ENCODE measurements around the gene NRG2. TPM values are rescaled to one million over a fixed set of nuclear protein-coding genes. Genes with fewer than 3 reads are reported as not detected.

The NRG2 gene
- total RNA-seq, 1 donor from 2014 or later: 12.8 TPM

DNA sequence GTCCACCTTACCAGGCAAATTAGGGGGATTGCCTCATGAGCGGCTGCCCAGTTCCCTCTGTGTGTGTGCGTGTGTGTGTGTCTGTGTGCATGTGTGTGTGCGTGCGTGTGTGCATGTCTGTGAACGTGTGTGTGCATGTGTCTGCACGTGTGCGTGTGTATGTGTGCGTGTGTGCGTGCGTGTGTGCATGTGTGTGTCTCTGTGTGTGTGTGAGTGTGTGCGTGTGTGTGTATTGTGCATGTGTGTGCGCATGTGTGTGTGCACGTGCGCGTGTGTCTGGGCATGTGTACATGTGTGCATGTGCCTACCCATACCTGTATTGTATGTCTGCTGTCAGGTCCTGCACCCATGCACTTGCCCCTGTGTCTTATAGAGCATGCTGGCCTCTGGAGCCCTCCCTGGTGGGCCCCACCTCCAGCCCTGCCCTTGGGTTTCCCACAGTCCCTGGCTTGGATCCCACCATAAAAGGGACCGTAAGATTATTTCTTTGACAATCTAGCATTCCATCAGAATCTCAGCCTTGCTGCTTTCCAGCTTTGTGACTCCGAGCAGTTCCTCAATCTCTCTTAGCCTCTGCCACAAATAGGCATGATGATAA is 238.2 kb downstream of the NRG2 start:
- DNase-seq (ENCODE audit: low spot score in 2 of 2): no peak
- Histone ChIP-seq H3K27ac (no peak overlapping the region), H3K4me1 (no peaks in the 10 kb centered on the region), H3K4me3 (no peak overlapping the region), H3K9me3 (no peaks in the 10 kb centered on the region), H3K27me3 (no peaks in the 10 kb centered on the region), H3K36me3 (no peaks in the 10 kb centered on the region)
- no peak for TF ChIP-seq CTCF (IDR thresholded peaks at IDR 0.05)
- intact Hi-C loops (cut with DNase I): no loop called here

- no peak overlapping the region for H3K27ac ChIP-seq
- no peak for TF ChIP-seq CTCF (IDR thresholded peaks at IDR 0.05)
- no peaks in the 10 kb centered on the region for H3K27me3 ChIP-seq
- no peak for DNase-seq (ENCODE audit: low spot score in 2 of 2)
- no peaks in the 10 kb centered on the region for H3K9me3 ChIP-seq
- no peaks in the 10 kb centered on the region for H3K36me3 ChIP-seq
- H3K4me3 ChIP-seq: no peak overlapping the region
- no peaks in the 10 kb centered on the region for H3K4me1 ChIP-seq
- intact Hi-C loops (cut with DNase I): no loop called here
Observed at GRCh38 chr5:139803978-139804377, 239.1 kb downstream of the NRG2 start.

GRCh38 chr5:139799359-139799758 is 243.7 kb downstream of the NRG2 start:
- Histone ChIP-seq H3K27ac (no peak overlapping the region), H3K36me3 (no peaks in the 10 kb centered on the region), H3K9me3 (no peaks in the 10 kb centered on the region), H3K27me3 (peaks cover 6% of the 10 kb centered on the region), H3K4me1 (peaks cover 5 to 7% of the 10 kb centered on the region in 2 donors), H3K4me3 (no peak overlapping the region)
- no peak for DNase-seq (ENCODE audit: low spot score in 2 of 2)
- intact Hi-C loops (cut with DNase I): no loop called here
- TF ChIP-seq CTCF (IDR thresholded peaks at IDR 0.05): no peak

- intact Hi-C loops (cut with DNase I): no loop called here
- Histone ChIP-seq H3K36me3 (no peaks in the 10 kb centered on the region), H3K9me3 (no peaks in the 10 kb centered on the region)
Observed at GRCh38 chr5:139798883-139799282, 244.2 kb downstream of the NRG2 start.

DNA sequence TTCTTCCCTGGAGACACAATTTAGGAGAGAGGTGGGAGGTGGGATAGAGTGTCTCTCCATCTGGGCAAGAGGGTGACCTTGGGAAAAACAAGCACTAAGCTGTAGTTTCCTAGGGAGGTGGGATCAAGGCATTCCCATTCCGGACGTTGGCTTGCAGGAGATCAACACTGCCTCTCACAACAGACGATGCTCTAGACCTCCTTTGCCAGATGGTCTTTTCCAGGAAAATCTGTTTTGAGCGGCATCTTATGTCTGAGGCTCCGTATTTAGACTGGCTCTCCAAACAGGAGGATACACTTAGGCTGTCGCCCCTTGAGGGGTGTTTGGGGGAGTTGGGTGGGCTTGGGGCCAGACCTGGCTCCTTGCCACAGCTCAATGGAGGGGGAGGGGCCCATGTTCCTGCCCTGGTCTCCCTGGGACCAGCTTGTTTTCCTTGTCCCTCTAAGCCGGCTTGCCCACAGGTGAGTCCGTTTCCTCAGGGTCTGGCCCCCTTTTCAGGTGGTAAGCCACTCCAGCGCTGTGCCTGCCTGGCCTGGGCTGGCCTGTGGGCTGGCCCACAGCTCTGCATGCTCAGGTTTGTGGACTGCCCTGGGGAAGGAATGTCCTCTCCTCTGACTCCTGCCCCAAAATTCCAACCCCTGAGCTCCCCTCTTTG is 245.1 kb downstream of the NRG2 start:
- Histone ChIP-seq H3K27me3 (peaks cover 6% of the 10 kb centered on the region), H3K36me3 (no peaks in the 10 kb centered on the region), H3K9me3 (no peaks in the 10 kb centered on the region), H3K4me1 (peaks cover 5 to 7% of the 10 kb centered on the region in 2 donors), H3K27ac (no peak overlapping the region), H3K4me3 (no peak overlapping the region)
- TF ChIP-seq CTCF (IDR thresholded peaks at IDR 0.05): no peak
- no peak for DNase-seq (ENCODE audit: low spot score in 2 of 2)
- intact Hi-C loops (cut with DNase I): no loop called here

More at GRCh38 chr5:139798883-139799282, 244.2 kb downstream of the NRG2 start:
- H3K4me1 ChIP-seq: peaks cover 5 to 7% of the 10 kb centered on the region in 2 donors
- TF ChIP-seq CTCF (IDR thresholded peaks at IDR 0.05): no peak
- H3K27ac ChIP-seq: no peak overlapping the region
- no peak overlapping the region for H3K4me3 ChIP-seq
- peaks cover 6% of the 10 kb centered on the region for H3K27me3 ChIP-seq
- no peak for DNase-seq (ENCODE audit: low spot score in 2 of 2)

Measured in ascending aorta (tissue), 2 donors.